RWPE1 (cell line): ENCODE data around the gene VPS37B.
A peak's percentile ranks its signal among the peaks of the same experiment; 100 is the strongest.

Experiments used
- CTCF ChIA-PET: fragments of 350-600 bp; sonication (Branson Sonifier 250); formaldehyde crosslinking; extraction: SDS; loops from one replicate; lab custom pipeline; 2021; lab: Yijun Ruan, JAX
- POLR2A ChIA-PET: fragments of 400-600 bp; formaldehyde crosslinking; extraction: SDS; loops from one replicate; lab custom pipeline; 2020; ENCODE audit warnings: antibody characterized with exemption; ENCODE audit not compliant: low non-redundant PET; lab: Yijun Ruan, JAX
- DNase-seq: peaks from one replicate; pipeline ENCODE4 v3.0.0; 2012; ENCODE audit warnings: low spot score
- H3K27ac ChIP-seq: fragments of 450-650 bp; 2 replicates; pipeline ENCODE4 v1.5.1; 2017
- TF ChIP-seq, protein P1 (sequence below): fragments of 450-650 bp; conservative IDR thresholded peaks from 2 replicates; pipeline ENCODE4 v1.5.1; 2017; ENCODE audit warnings: low read depth, mild to moderate bottlenecking

VPS37B gene

DNA sequence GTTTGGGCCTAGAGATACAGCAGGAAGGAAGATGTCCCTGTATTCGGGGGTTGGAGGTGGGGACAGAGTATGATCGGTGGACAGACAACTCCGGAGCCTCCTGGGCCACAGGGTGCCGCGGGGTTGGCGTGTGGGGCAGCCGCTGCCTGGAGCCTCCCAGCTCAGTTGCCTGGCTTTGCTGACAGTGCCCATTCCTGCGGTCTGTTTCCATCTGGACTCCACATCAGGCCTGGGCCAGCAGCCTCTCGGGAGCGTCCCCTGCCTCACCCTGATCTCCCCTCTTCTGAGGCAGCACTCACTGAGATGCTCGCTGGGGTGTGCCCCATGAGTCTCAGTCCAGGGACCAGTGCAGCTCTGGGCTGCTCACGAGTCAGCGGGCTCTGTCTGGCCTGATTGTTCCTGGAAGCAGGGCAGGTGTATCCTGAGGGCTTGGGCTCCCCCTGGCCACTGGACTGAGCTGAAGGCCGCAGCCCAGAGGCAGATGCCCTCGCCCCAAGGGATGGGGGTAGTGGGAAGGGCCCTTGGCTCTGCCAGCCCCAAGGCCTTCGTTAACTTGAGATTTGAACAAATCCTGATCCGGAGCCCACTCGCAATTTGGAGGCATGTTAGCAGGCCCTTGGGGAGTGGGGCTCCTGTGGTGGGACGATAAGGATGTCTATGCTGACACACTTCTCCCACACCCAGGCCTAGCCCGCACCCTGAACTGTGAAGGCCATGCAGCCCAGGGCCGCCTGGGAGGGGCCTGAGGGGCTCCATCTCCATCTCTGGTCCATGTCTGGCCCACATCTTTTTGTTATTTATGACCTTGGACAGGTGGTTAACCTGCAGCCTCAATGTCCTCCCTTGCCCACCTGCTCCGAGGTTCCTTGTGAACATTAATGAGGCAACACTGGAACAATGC, 53.2 kb downstream of the VPS37B start:
- POLR2A ChIA-PET, result no interaction called here
- DNase-seq, result no peak
- CTCF ChIA-PET, result interaction anchor here (1.9 kb wide), 1 partner anchor 18 kb away, joined by 6 read pairs; no protein-coding TSS in a partner anchor
- H3K27ac ChIP-seq, result peak overlapping the region; percentile 89
- TF ChIP-seq, protein P1, sequence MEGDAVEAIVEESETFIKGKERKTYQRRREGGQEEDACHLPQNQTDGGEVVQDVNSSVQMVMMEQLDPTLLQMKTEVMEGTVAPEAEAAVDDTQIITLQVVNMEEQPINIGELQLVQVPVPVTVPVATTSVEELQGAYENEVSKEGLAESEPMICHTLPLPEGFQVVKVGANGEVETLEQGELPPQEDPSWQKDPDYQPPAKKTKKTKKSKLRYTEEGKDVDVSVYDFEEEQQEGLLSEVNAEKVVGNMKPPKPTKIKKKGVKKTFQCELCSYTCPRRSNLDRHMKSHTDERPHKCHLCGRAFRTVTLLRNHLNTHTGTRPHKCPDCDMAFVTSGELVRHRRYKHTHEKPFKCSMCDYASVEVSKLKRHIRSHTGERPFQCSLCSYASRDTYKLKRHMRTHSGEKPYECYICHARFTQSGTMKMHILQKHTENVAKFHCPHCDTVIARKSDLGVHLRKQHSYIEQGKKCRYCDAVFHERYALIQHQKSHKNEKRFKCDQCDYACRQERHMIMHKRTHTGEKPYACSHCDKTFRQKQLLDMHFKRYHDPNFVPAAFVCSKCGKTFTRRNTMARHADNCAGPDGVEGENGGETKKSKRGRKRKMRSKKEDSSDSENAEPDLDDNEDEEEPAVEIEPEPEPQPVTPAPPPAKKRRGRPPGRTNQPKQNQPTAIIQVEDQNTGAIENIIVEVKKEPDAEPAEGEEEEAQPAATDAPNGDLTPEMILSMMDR, result no peak

DNA sequence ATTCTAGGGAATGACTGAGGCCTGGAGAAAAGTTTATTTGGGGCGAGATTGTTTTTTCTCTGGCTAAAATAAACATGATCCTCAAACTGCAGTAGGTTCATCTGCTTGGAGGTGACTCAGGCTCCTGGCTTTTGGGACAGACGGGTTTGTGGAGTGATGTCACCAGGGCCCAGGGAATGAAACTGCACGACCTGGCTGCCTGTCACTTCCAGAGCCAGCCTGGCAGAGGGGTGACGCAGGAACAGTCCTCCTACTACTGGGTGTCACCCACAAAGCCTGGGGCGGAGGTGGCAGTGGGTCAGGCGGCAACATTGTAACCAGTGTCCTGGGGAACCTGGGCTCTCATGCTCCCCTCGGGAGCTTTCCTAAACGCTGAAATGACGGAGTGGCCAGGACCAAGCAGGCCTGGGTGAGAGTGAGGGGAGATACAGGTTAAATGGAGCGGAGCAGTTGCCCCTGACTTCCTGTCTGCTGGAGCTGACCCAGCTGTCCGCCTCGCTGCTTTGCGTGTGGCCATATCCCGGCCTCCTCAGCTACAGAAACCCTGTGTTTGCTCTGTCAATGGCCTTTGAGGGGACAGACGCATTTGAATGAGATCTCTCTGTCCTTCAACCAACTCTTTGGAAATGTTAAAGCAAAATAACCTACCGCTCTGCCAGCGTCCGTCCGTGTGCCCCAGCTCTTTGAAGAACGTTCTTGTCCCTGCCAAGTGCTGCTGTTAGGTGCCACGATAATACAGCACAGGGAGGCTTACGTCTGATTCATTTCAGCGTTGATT, 54.2 kb downstream of the VPS37B start:
- ChIA-PET POLR2A (interaction anchor here (0.6 kb wide), 1 partner anchor 320 kb away, joined by 4 read pairs; no protein-coding TSS in a partner anchor), CTCF (interaction anchor here (0.6 to 1.9 kb wide), 3 partner anchors 19 to 681 kb away, joined by 3 to 6 read pairs (median 5); no protein-coding TSS in a partner anchor)
- DNase-seq, result no peak
- TF ChIP-seq, protein P1, result no peak
- peak overlapping the region; percentile 89 for H3K27ac ChIP-seq

DNA sequence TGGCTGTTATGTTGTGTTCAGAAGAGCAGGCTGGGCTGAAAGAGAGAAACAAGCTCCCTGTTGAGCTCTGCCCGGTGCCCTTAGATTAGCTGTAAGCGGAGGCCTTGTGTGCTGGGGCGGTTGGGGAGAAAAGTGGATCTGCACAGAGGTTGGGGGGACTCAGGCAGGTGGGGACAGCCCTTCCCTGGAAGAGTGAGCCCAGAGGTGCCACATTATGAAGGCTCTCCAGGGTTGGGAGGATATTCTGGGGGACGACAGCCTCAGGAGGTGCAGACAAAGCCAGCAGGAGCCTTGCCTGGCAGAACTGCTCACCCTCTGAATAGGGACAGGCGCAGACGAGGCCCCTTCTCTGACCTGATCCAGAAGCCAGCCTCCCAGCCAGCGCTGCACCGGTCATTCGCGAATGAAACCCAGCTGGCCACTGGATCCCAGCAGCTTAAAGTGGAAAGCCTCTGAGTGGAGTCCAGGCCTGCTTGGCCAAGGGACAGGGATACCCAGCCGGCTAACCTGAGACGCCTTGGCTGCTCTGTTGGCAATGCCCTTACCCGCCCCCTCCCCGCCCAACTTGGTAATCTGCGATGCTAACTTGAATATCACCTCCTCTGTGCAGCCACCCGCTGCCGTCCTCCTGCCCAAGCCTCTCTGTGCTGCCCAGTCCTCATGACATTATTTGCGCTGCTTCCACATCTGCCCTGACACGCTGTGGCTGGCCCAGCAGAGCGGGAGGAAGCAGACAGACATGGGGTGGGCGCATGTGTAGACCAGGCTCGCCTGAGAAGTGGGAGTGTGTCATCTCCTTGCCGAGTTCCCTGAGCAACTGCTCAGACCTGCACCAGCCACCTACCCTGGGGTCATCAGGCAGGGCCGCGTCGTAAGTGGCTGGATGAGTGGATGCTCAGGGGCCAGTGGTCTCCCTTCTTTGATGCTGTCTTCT, 55.1 kb downstream of the VPS37B start:
- TF ChIP-seq, protein P1, result no peak
- CTCF ChIA-PET, result interaction anchor here (1.9 kb wide), 1 partner anchor 20 kb away, joined by 6 read pairs; no protein-coding TSS in a partner anchor
- POLR2A ChIA-PET, result no interaction called here
- peak; percentile 59 for DNase-seq
- H3K27ac ChIP-seq, result peak overlapping the region; percentile 89

DNA sequence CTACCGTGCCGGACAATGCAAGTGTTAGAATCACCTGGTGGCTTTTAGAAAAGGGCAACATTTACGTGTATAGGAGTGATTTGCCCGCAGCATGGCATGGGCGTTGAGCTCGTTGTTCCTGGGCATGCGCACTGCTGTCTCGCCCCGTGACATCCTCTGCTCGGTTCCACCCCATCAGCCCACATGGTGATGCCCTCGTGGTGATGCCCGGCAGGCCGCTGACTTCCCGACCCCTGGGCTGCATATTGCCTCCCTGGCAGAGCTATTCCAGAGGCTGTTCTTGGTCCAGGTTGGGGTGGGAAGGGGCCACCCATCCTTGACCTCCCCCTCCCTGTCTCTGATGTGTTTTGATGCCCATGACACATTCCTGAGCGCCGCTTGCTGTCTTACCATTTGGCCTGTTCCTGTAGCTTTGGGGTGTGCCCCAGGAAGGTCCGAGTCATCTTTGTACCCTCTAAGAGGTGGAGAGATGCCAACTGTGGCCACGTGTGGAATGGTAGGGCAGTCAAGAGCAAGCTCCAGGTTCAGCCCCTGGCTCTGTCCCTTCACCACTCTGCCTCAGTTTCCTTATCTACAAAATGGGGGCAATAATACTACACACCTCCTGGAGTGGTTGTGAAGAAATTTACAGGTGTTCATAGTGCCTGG, 55.9 kb downstream of the VPS37B start:
- POLR2A ChIA-PET, result interaction anchor here (0.6 kb wide), 1 partner anchor 401 kb away, joined by 3 read pairs; no protein-coding TSS in a partner anchor
- CTCF ChIA-PET, result interaction anchor here (0.6 to 0.7 kb wide), 3 partner anchors 11 to 712 kb away, joined by 3 to 5 read pairs (median 3); no protein-coding TSS in a partner anchor
- TF ChIP-seq, protein P1, result no peak
- no peak for DNase-seq
- H3K27ac ChIP-seq, result peak overlapping the region; percentile 89

DNA sequence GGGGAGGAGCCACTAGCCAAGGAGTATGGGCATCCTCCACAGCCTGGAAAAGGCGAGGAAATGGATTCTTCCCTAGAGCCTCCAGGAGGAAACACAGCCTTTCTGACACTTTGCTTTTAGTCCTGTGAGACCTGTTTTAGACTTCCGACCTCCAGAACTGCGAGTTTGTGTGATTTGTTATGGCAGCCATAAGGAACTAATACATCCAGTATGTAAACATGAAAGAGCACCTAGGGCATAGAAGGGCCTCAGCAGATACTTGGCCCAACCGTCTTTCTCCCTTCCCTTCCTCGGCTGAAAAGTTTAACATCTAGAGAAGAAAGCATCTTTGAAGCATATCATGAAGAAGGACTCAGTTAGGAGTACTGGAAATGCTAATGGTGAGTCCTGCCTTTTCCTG, 57.1 kb downstream of the VPS37B start:
- TF ChIP-seq, protein P1, result no peak
- H3K27ac ChIP-seq, result 0 out of 2 replicates have a peak overlapping the region, but pooled peaks have one; percentile 32
- CTCF ChIA-PET, result interaction anchor here (0.5 kb wide), 1 partner anchor 73 kb away, joined by 3 read pairs; no protein-coding TSS in a partner anchor
- DNase-seq, result no peak
- POLR2A ChIA-PET, result no interaction called here
